SK-N-SH (cell line): ENCODE data around the gene LTBP1.

ENCODE experiments used
- CTCF ChIP-seq: fragments of 200-600 bp; sonication (generic); IDR thresholded peaks from 2 replicates; pipeline ENCODE4 v1.6.1; 2017; ENCODE audit warnings: antibody characterized with exemption, mild to moderate bottlenecking, moderate library complexity
- FOXM1 ChIP-seq: IDR thresholded peaks from 2 replicates; pipeline ENCODE4 v1.4.0; 2012; ENCODE audit warnings: low read depth, mild to moderate bottlenecking
- IRF3 ChIP-seq: fragments of 150-350 bp; IDR thresholded peaks from 2 replicates; pipeline ENCODE4 v1.6.1; 2016; ENCODE audit warnings: mild to moderate bottlenecking, low read depth, low read length
- POLR2AphosphoS5 ChIP-seq: IDR thresholded peaks from 2 replicates; pipeline ENCODE4 v1.6.1; 2012; ENCODE audit warnings: low read depth, low read length
- YY1 ChIP-seq: IDR thresholded peaks from 2 replicates; pipeline ENCODE4 v1.4.0; 2012; ENCODE audit warnings: low read depth, mild to moderate bottlenecking
- TF ChIP-seq, protein P1 (sequence below): fragments of 150-350 bp; IDR thresholded peaks from 2 replicates; pipeline ENCODE4 v1.6.1; 2017; ENCODE audit warnings: antibody characterized with exemption, low read length, low read depth, borderline replicate concordance

DNA sequence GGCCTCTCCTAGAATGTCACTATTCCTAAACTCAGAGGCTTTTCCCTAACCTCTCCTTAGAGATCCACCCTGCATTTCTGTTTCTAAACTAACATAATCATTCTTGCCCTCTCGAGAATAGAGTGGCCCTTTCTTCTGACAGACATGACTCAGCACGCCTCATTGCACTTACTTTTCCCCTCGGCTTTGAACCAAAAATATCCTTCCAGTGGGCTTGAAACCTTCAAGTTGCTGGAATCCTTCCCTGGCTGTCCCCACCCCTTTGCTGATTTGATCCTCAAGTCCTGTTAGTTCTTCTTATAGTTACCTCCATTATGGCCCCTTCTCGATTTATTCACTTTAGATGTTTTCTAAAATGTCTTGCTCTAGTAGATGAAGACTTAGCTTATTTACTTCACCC is 158.0 kb downstream of the LTBP1 start:
- TF ChIP-seq CTCF (no peak), YY1 (no peak), POLR2AphosphoS5 (no peak), IRF3 (no peak), FOXM1 (no peak)
- TF ChIP-seq, protein P1, sequence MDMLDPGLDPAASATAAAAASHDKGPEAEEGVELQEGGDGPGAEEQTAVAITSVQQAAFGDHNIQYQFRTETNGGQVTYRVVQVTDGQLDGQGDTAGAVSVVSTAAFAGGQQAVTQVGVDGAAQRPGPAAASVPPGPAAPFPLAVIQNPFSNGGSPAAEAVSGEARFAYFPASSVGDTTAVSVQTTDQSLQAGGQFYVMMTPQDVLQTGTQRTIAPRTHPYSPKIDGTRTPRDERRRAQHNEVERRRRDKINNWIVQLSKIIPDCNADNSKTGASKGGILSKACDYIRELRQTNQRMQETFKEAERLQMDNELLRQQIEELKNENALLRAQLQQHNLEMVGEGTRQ: no peak
